ENCODE results near the gene PPM1F.
"Not testable (repeated sequence)": the region's sequence is repeated elsewhere in the genome, so short reads cannot be mapped to it uniquely, and the experiment has no call there.

Gene PPM1F

GRCh38 chr22:21959274-21960074 lies 6.8 kb upstream of the PPM1F start:
- DNase-seq, result no peak

GRCh38 chr22:21958360-21959273 lies 6.0 kb upstream of the PPM1F start:
- DNase-seq, result no peak

GRCh38 chr22:21951931-21952465 lies 650 bp downstream of the PPM1F start:
- no peak for DNase-seq

DNA sequence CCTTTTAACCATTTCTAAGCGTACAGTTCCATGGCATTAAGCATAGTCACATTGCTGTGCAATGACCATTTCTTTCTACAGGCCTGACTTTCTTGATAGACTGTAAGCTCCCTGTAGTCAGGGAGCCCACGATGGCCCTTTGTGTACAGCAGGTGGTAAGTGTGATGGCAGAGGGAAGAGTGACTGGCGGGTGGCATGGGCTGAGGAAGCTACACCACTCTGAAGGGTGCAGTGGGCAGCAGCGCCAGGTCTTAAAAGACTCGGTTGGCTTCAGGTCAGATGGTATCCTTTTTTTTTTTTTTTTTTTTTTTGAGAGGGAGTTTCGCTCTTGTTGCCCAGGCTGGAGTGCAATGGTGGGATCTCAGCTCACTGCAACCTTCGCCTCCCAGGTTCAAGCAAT lies 1.6 kb downstream of the PPM1F start:
- no peak for DNase-seq

GRCh38 chr22:21949948-21950347 lies 2.7 kb downstream of the PPM1F start:
- no peak for DNase-seq

GRCh38 chr22:21949569-21949918 lies 3.1 kb downstream of the PPM1F start:
- no peak for DNase-seq

GRCh38 chr22:21948824-21949568 lies 3.7 kb downstream of the PPM1F start:
- DNase-seq, result no peak

GRCh38 chr22:21948390-21948789 lies 4.3 kb downstream of the PPM1F start:
- no peak for DNase-seq

GRCh38 chr22:21947040-21948014 lies 5.3 kb downstream of the PPM1F start:
- DNase-seq, result no peak

- DNase-seq, result no peak
These were observed 6.3 kb downstream of the PPM1F start for GRCh38 chr22:21946262-21946925.

DNA sequence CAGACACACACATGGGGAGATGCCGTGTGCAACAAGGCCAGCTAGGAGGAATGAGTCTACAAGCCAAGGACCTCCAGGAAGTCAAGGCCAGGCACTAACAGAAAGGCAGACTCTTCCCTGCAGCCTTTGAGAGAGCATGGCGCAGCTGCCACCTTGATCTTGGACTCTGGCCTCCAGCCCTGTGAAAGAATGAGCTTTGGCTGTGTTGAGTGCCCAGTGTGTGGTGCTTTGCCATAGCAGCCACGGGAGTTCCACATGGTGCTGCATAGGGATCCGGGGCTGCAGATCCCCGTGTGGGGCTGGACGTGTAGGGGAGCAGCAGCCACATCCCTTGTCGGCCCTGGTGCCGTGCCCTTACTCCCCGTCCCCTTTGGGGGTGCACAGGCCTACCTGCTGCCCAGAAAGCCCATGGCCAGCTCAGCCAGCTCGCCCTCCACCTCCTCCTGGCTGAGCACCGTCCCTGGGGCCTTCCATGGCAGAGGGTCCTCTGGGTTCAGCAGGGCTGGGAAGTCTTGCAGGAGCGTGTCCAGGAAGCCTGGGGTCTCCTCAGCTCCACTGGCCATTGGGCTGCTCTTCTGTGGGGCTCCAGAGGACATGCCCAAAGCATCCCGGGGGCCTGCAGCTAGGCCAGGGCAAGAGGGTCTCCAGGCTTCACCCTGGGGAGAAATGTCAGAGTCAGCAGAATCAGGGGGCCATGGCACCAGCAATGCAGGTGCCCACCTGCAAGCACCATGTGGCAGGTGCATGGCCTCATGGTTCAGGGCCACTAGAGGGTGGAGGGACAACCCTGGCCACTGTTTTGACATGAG lies 7.0 kb downstream of the PPM1F start:
- no peak for DNase-seq

- no peak for DNase-seq
These were observed 7.8 kb downstream of the PPM1F start for GRCh38 chr22:21944871-21945270.

GRCh38 chr22:21943571-21944448 lies 8.8 kb downstream of the PPM1F start:
- no peak for DNase-seq

GRCh38 chr22:21942407-21943343 lies 10.0 kb downstream of the PPM1F start:
- no peak for DNase-seq

GRCh38 chr22:21941921-21942320 lies 10.7 kb downstream of the PPM1F start:
- DNase-seq, result no peak

DNA sequence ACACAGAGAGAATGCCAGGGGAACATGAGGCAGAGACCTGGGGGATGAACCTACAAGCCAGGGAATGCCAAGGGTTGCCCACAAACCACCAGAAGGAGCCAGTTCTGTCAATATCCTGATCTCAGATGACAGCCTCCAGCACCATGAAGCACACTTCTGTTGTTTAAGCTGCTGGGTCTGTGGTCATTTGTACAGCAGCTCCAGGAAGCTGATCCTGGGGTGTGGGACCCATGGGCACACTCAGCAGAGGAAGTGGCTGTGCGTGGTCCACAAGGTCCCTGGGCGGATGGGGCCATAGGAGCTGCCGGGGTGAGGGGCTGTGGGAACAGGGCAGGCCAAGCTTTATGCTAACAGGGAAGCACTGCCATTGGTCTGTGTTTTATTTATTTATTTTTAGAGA lies 12.1 kb downstream of the PPM1F start:
- no peak for DNase-seq

DNA sequence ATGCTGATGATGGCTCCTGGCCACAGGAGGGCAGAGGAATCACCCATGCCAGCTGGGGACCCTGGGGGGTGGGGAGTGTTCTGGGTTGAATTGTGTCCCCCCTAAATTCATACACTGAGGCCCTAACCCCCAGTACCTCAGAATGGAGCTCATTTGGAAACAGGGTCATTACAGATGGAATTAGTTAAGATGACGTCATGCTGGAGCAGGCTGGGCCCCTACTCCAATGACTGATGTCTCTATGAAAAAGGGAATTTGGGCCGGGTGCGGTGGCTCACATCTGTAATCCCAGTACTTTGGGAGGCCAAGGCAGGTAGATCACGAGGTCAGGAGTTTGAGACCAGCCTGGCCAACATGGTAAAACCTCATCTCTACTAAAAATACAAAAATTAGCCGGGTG lies 12.7 kb downstream of the PPM1F start:
- DNase-seq, result not testable (repeated sequence)

DNA sequence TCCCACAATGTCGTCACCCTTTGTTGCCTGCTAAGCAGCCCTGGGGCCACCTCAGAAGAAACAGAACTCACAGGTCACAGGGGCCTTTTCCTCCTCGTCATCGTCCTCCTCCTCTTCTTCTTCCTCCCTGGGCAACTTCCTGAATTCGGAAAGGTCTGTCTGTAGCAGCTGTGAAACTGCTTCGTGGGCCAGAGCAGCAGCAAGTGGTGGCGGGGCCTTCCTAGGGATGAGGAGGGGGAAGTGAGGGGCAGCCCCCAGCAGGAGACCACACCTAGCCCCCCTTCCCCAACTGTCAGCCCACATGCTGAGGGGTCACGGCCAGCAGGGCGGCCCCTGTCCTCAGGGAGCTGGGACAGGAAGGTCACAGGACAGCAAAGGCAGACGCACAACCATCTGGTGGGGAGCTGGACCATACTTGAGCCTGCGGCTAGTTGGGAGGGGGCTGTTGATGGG lies 13.2 kb downstream of the PPM1F start:
- DNase-seq, result no peak

Measured in NCI-H187 (cell line).